Measurements from ENCODE around the gene FTCD. TPM values are rescaled to one million over a fixed set of nuclear protein-coding genes. Genes with fewer than 3 reads are reported as not detected.
A peak's percentile ranks its signal among the peaks of the same experiment; 100 is the strongest.
"Not testable (repeated sequence)": the region's sequence is repeated elsewhere in the genome, so short reads cannot be mapped to it uniquely, and the experiment has no call there.

FTCD gene, protein sequence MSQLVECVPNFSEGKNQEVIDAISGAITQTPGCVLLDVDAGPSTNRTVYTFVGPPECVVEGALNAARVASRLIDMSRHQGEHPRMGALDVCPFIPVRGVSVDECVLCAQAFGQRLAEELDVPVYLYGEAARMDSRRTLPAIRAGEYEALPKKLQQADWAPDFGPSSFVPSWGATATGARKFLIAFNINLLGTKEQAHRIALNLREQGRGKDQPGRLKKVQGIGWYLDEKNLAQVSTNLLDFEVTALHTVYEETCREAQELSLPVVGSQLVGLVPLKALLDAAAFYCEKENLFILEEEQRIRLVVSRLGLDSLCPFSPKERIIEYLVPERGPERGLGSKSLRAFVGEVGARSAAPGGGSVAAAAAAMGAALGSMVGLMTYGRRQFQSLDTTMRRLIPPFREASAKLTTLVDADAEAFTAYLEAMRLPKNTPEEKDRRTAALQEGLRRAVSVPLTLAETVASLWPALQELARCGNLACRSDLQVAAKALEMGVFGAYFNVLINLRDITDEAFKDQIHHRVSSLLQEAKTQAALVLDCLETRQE
- total RNA-seq: under 1 TPM in 1 of 4 donors, not detected in 3; 0.29 TPM

DNA sequence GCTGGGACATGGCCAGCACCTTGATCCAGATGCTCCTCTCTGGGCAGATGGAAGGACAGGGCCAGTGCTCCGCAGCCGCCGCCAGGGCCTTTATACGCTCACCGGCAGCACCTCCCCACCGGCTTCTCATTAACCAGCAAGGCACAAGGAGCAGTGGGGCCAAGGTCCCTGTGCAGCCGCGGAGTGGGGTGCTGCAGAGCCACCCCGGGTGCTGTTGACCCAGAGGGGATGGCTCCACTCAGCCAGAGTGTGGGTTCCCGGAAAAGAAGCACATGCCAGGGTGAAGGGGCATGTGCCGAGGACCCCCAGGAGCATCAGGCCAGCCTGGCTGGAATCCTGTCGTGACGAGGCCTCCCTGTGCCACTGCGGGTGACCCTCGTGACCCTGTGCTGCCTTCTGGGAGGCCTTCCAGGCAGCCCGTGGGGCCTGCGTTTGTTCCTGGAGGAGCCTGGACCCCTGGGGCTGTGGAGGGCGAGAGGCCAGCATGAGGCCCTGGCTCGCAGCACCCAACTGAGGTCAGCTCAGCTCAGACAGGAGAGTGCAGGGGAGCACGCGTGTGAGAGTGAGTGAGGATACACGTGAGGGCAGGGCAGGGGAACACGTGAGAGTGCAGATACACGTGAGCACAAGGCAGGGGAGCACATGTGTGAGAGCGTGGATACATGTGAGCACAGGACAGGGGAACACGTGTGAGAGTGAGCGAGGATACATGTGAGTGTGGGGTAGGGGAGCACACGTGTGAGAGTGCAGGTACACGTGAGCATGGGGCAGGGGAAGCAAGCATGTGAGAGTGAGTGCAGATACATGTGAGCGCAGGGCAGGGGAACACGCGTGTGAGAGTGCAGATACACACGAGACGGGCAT lies at the start of gene FTCD:
FTCD (minus strand) TSS at position 66 of the 864 bp plus-strand sequence; CDS start at position 10, 56 bp downstream.
- H3K4me3 ChIP-seq (ENCODE audit: low read depth, poor library complexity, severe bottlenecking): no peak within 1 kb of the TSS
- TF ChIP-seq POLR2A (IDR thresholded peaks at IDR 0.05): no peak
- TF ChIP-seq, protein P1, sequence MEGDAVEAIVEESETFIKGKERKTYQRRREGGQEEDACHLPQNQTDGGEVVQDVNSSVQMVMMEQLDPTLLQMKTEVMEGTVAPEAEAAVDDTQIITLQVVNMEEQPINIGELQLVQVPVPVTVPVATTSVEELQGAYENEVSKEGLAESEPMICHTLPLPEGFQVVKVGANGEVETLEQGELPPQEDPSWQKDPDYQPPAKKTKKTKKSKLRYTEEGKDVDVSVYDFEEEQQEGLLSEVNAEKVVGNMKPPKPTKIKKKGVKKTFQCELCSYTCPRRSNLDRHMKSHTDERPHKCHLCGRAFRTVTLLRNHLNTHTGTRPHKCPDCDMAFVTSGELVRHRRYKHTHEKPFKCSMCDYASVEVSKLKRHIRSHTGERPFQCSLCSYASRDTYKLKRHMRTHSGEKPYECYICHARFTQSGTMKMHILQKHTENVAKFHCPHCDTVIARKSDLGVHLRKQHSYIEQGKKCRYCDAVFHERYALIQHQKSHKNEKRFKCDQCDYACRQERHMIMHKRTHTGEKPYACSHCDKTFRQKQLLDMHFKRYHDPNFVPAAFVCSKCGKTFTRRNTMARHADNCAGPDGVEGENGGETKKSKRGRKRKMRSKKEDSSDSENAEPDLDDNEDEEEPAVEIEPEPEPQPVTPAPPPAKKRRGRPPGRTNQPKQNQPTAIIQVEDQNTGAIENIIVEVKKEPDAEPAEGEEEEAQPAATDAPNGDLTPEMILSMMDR (IDR thresholded peaks at IDR 0.05): no peak
- intact Hi-C loops (cut with DNase I; ENCODE audit: low total_unique reads): no loop called here
- DNase-seq (ENCODE audit: low spot score in 2 of 2): peak in 1 of 2 donors; percentile 82
- WGBS, 2 donors: 83 to 87% methylated on average over 26 to 34 of the region's 34 CpGs

DNA sequence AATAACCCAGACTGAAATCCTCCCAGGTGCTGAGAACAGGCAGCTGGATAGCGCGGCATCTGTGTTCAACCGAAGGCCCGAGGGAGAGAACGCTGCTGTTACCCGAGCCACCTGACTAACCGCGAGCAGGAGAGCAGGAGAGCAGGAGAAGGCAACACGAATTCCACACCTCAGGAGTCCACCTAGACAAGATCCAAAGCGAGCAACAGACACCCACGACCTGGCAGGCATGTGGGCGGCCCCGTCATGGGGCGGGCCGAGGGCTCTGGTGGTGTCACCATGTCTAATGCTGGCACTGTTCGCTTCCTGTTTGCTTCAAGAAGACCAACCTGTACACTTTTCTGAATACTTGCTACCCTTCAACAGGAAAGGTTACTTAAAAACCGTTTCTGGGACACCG lies 49.8 kb upstream of the FTCD start:
- TF ChIP-seq POLR2A (IDR thresholded peaks at IDR 0.05): no peak
- TF ChIP-seq, protein P1 (IDR thresholded peaks at IDR 0.05): no peak
- intact Hi-C loops (cut with DNase I; ENCODE audit: low total_unique reads): no loop called here
- H3K4me3 ChIP-seq (ENCODE audit: low read depth, poor library complexity, severe bottlenecking): no peak overlapping the region
- DNase-seq (ENCODE audit: low spot score in 2 of 2): no peak
- WGBS, 2 donors: 86 to 88% methylated on average over 18 of the region's 18 CpGs

DNA sequence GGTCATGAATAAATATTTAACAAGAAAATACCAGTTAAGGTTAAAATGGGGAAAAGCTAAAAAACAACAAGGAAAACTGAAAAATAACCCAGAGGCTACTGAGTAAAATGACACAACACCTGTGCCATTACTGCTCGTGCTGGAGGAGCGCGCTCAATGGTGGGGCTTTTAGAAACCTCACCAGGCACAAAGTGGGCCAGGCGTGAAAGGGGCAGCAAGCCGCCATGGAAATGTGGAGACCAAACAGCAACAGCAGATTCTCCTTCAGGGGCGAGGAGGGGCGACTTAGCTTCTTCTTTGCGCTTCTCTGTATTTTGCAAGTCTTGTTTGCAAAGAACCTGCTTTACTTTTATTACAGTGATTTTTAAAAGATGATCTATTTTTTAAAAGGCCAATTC lies 47.8 kb upstream of the FTCD start:
- intact Hi-C loops (cut with DNase I; ENCODE audit: low total_unique reads): no loop called here
- no peak overlapping the region for H3K4me3 ChIP-seq (ENCODE audit: low read depth, poor library complexity, severe bottlenecking)
- no peak for DNase-seq (ENCODE audit: low spot score in 2 of 2)
- TF ChIP-seq, protein P1 (IDR thresholded peaks at IDR 0.05): no peak
- TF ChIP-seq POLR2A (IDR thresholded peaks at IDR 0.05): no peak
- 92 to 96% methylated on average over 8 of the region's 8 CpGs for WGBS, 2 donors

DNA sequence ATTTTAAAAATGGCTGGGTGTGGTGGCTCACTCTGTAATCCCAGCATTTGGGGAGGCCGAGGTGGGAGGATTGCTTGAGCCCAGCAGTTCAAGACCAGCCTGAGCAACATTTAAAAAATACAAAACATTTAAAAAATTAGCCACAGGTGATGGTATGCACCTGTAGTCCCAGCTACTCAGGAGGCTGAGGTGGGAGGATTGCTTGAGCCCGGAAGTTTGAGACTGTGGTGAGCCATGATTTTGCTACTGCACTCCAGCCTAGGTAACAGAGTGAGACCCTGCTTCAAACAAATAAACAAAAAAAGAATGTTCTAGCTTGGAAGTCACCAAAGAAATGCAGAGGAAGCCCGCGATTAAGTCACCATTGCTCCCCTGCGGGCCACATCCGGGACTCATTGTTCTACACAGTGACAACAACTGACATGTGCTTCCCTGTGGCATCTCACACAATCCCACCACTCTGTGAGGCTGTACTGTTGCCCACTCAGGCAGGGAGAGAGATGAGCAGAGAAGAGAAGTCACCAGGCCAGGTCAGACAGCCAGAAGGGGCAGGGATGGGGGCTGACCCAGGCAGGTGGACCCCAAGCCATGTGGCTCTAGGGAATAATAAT lies 47.3 kb upstream of the FTCD start:
- no peak overlapping the region for H3K4me3 ChIP-seq (ENCODE audit: low read depth, poor library complexity, severe bottlenecking)
- TF ChIP-seq, protein P1 (IDR thresholded peaks at IDR 0.05): no peak
- TF ChIP-seq POLR2A (IDR thresholded peaks at IDR 0.05): no peak
- WGBS, 2 donors: 84 to 93% methylated on average over 6 of the region's 6 CpGs

DNA sequence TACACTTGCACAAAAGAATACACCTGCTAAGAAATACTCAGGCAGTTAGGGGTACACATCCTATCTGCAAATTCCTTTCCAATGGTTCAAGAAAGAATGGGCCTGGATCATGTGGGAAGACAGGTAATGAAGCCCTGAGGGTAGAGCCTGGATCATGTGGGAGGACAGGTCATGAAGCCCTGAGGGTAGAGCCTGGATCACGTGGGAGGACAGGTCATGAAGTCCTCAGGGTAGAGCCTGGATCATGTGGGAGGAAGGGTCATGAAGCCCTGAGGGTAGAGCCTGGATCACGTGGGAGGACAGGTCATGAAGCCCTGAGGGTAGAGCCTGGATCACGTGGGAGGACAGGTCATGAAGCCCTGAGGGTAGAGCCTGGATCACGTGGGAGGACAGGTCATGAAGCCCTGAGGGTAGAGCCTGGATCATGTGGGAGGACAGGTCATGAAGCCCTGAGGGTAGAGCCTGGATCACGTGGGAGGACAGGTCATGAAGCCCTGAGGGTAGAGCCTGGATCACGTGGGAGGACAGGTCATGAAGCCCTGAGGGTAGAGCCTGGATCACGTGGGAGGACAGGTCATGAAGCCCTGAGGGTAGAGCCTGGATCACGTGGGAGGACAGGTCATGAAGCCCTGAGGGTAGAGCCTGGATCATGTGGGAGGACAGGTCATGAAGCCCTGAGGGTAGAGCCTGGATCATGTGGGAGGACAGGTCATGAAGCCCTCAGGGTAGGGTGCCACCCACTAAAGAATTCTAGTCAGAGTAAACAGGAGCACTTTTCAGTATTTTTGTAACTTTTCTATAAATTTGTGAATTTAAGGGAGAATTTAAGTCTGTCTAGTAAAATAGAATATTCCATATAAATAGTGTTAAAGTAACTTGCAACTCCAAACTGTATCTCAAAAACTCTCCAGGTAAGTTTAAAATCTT lies 45.8 kb upstream of the FTCD start:
- DNase-seq (ENCODE audit: low spot score in 2 of 2); intact Hi-C loops (cut with DNase I; ENCODE audit: low total_unique reads); H3K4me3 ChIP-seq (ENCODE audit: low read depth, poor library complexity, severe bottlenecking): not testable (repeated sequence)
- WGBS, 2 donors: 75 to 80% methylated on average over 4 of the region's 8 CpGs

More for the DNA sequence above, 47.3 kb upstream of the FTCD start:
- DNase-seq (ENCODE audit: low spot score in 2 of 2): no peak
- intact Hi-C loops (cut with DNase I; ENCODE audit: low total_unique reads): no loop called here
